ENCODE results near the gene SMCHD1.
"Not testable (repeated sequence)": the region's sequence is repeated elsewhere in the genome, so short reads cannot be mapped to it uniquely, and the experiment has no call there.

The SMCHD1 gene

GRCh38 chr18:2827061-2827460 is 171.5 kb downstream of the SMCHD1 start:
- Histone ChIP-seq H3K27me3 (ENCODE audit: insufficient read depth, poor library complexity, severe bottlenecking) (no peaks in the 10 kb centered on the region), H3K27ac (replicated peaks) (no peak overlapping the region), H3K4me3 (replicated peaks; ENCODE audit: insufficient read depth, low read length) (no peak overlapping the region)
- DNase-seq (ENCODE audit: low read depth in 1 of 2, low spot score in 1 of 2), result no peak
- TF ChIP-seq POLR2AphosphoS5 (IDR thresholded peaks at IDR 0.05; ENCODE audit: low read depth), result no peak
- TF ChIP-seq, protein P1, sequence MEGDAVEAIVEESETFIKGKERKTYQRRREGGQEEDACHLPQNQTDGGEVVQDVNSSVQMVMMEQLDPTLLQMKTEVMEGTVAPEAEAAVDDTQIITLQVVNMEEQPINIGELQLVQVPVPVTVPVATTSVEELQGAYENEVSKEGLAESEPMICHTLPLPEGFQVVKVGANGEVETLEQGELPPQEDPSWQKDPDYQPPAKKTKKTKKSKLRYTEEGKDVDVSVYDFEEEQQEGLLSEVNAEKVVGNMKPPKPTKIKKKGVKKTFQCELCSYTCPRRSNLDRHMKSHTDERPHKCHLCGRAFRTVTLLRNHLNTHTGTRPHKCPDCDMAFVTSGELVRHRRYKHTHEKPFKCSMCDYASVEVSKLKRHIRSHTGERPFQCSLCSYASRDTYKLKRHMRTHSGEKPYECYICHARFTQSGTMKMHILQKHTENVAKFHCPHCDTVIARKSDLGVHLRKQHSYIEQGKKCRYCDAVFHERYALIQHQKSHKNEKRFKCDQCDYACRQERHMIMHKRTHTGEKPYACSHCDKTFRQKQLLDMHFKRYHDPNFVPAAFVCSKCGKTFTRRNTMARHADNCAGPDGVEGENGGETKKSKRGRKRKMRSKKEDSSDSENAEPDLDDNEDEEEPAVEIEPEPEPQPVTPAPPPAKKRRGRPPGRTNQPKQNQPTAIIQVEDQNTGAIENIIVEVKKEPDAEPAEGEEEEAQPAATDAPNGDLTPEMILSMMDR (IDR thresholded peaks at IDR 0.05; ENCODE audit: insufficient read depth, low read length), result no peak
- TF ChIP-seq, protein P2, sequence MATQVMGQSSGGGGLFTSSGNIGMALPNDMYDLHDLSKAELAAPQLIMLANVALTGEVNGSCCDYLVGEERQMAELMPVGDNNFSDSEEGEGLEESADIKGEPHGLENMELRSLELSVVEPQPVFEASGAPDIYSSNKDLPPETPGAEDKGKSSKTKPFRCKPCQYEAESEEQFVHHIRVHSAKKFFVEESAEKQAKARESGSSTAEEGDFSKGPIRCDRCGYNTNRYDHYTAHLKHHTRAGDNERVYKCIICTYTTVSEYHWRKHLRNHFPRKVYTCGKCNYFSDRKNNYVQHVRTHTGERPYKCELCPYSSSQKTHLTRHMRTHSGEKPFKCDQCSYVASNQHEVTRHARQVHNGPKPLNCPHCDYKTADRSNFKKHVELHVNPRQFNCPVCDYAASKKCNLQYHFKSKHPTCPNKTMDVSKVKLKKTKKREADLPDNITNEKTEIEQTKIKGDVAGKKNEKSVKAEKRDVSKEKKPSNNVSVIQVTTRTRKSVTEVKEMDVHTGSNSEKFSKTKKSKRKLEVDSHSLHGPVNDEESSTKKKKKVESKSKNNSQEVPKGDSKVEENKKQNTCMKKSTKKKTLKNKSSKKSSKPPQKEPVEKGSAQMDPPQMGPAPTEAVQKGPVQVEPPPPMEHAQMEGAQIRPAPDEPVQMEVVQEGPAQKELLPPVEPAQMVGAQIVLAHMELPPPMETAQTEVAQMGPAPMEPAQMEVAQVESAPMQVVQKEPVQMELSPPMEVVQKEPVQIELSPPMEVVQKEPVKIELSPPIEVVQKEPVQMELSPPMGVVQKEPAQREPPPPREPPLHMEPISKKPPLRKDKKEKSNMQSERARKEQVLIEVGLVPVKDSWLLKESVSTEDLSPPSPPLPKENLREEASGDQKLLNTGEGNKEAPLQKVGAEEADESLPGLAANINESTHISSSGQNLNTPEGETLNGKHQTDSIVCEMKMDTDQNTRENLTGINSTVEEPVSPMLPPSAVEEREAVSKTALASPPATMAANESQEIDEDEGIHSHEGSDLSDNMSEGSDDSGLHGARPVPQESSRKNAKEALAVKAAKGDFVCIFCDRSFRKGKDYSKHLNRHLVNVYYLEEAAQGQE (IDR thresholded peaks at IDR 0.05; ENCODE audit: insufficient replicate concordance, low read depth), result no peak
- no peak for TF ChIP-seq SPI1 (IDR thresholded peaks at IDR 0.05; ENCODE audit: borderline replicate concordance, low read depth)
- TF ChIP-seq GABPA (IDR thresholded peaks at IDR 0.05; ENCODE audit: low read depth), result no peak

DNA sequence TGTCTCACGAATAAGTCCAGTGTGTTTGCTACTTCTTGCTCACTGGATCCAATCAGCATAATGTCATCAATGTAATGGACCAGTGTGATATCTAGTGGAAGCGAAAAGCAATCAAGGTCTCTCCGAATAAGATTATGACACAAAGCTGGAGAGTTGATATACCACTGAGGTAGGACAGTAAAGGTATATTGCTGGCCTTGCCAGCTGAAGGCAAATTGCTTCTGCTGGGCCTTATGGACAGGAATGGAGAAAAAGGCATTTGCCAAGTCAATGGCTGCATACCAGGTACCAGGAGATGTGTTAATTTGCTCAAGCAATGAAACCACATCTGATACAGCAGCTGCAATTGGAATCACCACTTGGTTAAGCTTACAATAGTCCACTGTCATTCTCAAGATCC is 180.6 kb downstream of the SMCHD1 start:
- H3K4me3 ChIP-seq (replicated peaks; ENCODE audit: insufficient read depth, low read length); H3K27ac ChIP-seq (replicated peaks); DNase-seq (ENCODE audit: low read depth in 1 of 2, low spot score in 1 of 2); H3K27me3 ChIP-seq (ENCODE audit: insufficient read depth, poor library complexity, severe bottlenecking): not testable (repeated sequence)

GRCh38 chr18:2837290-2837689 is 181.8 kb downstream of the SMCHD1 start:
- DNase-seq (ENCODE audit: low read depth in 1 of 2, low spot score in 1 of 2); H3K4me3 ChIP-seq (replicated peaks; ENCODE audit: insufficient read depth, low read length); H3K27me3 ChIP-seq (ENCODE audit: insufficient read depth, poor library complexity, severe bottlenecking); H3K27ac ChIP-seq (replicated peaks): not testable (repeated sequence)

DNA sequence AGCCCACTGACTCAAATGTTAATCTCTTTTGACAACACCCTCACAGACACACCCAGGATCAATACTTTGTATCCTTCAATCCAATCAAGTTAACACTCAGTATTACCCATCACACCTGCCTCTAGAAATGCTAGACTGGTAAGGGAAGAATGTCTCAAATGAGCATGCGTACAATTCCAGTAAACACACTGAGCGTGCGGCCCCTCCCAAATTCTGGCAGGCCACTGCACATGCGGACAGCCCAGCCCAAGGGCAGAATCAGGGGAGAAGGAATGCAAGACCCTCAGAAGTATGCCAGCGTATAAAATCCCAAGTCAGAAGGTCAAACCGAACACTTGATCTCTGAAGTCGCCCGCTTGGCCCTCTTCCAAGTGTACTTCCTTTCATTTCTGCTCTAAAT is 183.7 kb downstream of the SMCHD1 start:
- TF ChIP-seq GABPA (IDR thresholded peaks at IDR 0.05; ENCODE audit: low read depth), result no peak
- TF ChIP-seq, protein P1 (IDR thresholded peaks at IDR 0.05; ENCODE audit: insufficient read depth, low read length), result no peak
- Histone ChIP-seq H3K27me3 (ENCODE audit: insufficient read depth, poor library complexity, severe bottlenecking) (no peaks in the 10 kb centered on the region), H3K27ac (replicated peaks) (no peak overlapping the region), H3K4me3 (replicated peaks; ENCODE audit: insufficient read depth, low read length) (no peak overlapping the region)
- DNase-seq (ENCODE audit: low read depth in 1 of 2, low spot score in 1 of 2), result no peak

DNA sequence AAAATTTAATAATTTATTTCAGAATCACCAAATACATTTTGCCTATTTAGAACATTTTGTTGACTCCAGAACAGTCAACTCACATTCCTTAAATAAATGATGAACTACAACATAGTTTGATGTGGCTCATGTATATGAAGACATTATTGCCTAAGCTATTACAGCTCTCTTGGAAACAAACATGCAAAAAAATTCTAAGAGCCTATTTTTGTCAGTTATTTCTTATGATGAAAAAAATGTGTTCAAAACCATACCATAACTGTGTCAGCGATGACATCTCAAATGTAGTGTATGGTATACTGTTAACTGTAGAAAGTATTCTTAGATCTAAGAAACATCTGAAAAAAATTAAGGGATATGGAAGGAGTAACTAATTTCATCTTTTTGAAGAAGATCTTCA is 185.0 kb downstream of the SMCHD1 start:
- no peaks in the 10 kb centered on the region for H3K27me3 ChIP-seq (ENCODE audit: insufficient read depth, poor library complexity, severe bottlenecking)
- no peak for DNase-seq (ENCODE audit: low read depth in 1 of 2, low spot score in 1 of 2)
- TF ChIP-seq POLR2AphosphoS5 (IDR thresholded peaks at IDR 0.05; ENCODE audit: low read depth), result no peak
- TF ChIP-seq, protein P1 (IDR thresholded peaks at IDR 0.05; ENCODE audit: insufficient read depth, low read length), result no peak
- no peak for TF ChIP-seq SPI1 (IDR thresholded peaks at IDR 0.05; ENCODE audit: borderline replicate concordance, low read depth)
- TF ChIP-seq, protein P2 (IDR thresholded peaks at IDR 0.05; ENCODE audit: insufficient replicate concordance, low read depth), result no peak
- TF ChIP-seq GABPA (IDR thresholded peaks at IDR 0.05; ENCODE audit: low read depth), result no peak
- no peak overlapping the region for H3K4me3 ChIP-seq (replicated peaks; ENCODE audit: insufficient read depth, low read length)
- H3K27ac ChIP-seq (replicated peaks), result no peak overlapping the region

All from HL-60 (cell line).